Activated CD8-positive, alpha-beta memory T cell treated with anti-CD3 and anti-CD28 coated beads, Interleukin-2, amount 10 ng/mL, durations not matched to agents 7 days and 5 days (primary cell): ENCODE measurements around the gene ZWILCH. TPM values are rescaled to one million over a fixed set of nuclear protein-coding genes. Genes with fewer than 3 reads are reported as not detected.
"Not testable (repeated sequence)": the region's sequence is repeated elsewhere in the genome, so short reads cannot be mapped to it uniquely, and the experiment has no call there.

Experiments
- ATAC-seq: fragments of 150-1000 bp; cut with Tn5 transposase; one replicate; pipeline ENCODE4 v1.10.0; 2021; ENCODE audit warnings: moderate library complexity
- CTCF ChIA-PET: fragments of 350-600 bp; sonication (Branson Sonifier 250); formaldehyde crosslinking; loops from one replicate; lab custom pipeline; 2021; ENCODE audit warnings: antibody characterized with exemption; lab: Charles Lee
- DNase-seq: peaks from one replicate; pipeline ENCODE4 v3.0.0-alpha.2; 2020
- H3K27ac Mint-ChIP-seq: one replicate; pipeline ENCODE4 v1.8.0; 2021; ENCODE audit warnings: mild to moderate bottlenecking, mixed read lengths
- H3K27me3 Mint-ChIP-seq: one replicate; pipeline ENCODE4 v1.8.0; 2021; ENCODE audit warnings: mixed read lengths
- H3K36me3 Mint-ChIP-seq: one replicate; pipeline ENCODE4 v1.8.0; 2021; ENCODE audit warnings: mild to moderate bottlenecking, mixed read lengths
- H3K4me1 Mint-ChIP-seq: one replicate; pipeline ENCODE4 v1.8.0; 2021; ENCODE audit warnings: mixed read lengths
- H3K4me3 Mint-ChIP-seq: one replicate; pipeline ENCODE4 v1.8.0; 2021; ENCODE audit warnings: mild to moderate bottlenecking, moderate library complexity, mixed read lengths
- H3K9me3 Mint-ChIP-seq: one replicate; pipeline ENCODE4 v1.8.0; 2022; ENCODE audit warnings: low read depth, mixed read lengths
- total RNA-seq, 2 experiments: library from RNA; stranded (reverse); gene quantifications; one replicate each; pipeline ENCODE4 v1.2.3, GENCODE V29; 2021

ZWILCH gene
- 10 to 100 TPM; 35.6 to 44.6 TPM for total RNA-seq

- Mint-ChIP-seq H3K27me3 (no peaks in the 10 kb centered on the region), H3K27ac (peak within 1 kb of the TSS; percentile 97), H3K4me3 (peak within 1 kb of the TSS; percentile 94), H3K36me3 (peaks cover 52% of the 10 kb centered on the region), H3K9me3 (no peaks in the 10 kb centered on the region), H3K4me1 (peaks cover 58% of the 10 kb centered on the region)
- CTCF ChIA-PET: interaction anchor here (1.1 to 3.1 kb wide), 3 partner anchors 16 to 211 kb away, joined by 3 to 21 read pairs (median 5); partner anchors contain the start of gene MAP2K1
- DNase-seq (peak; percentile 87), ATAC-seq (peak; percentile 87)
These were observed at the start of gene ZWILCH, which contains the start of gene RPL4 for GRCh38 chr15:66504563-66505429. Gene ZWILCH, plus strand, starts transcription at chr15:66505326. Its CDS starts 13 bp downstream, at chr15:66505339. Gene RPL4, minus strand, starts transcription at chr15:66504855. Its CDS starts 65 bp downstream, at chr15:66504790.

- no peak for DNase-seq
These were observed 48.9 kb upstream of the ZWILCH start for GRCh38 chr15:66456211-66456610.

GRCh38 chr15:66459818-66460615, 45.1 kb upstream of the ZWILCH start:
- H3K4me1 Mint-ChIP-seq: peaks cover 15% of the 10 kb centered on the region
- H3K4me3 Mint-ChIP-seq: no peak overlapping the region
- CTCF ChIA-PET: no interaction called here
- no peaks in the 10 kb centered on the region for H3K27me3 Mint-ChIP-seq
- peaks cover 25% of the 10 kb centered on the region for H3K36me3 Mint-ChIP-seq
- ATAC-seq: no peak
- peaks cover 2% of the 10 kb centered on the region for H3K9me3 Mint-ChIP-seq
- H3K27ac Mint-ChIP-seq: peak overlapping the region; percentile 3
- no peak for DNase-seq

More at GRCh38 chr15:66456211-66456610, 48.9 kb upstream of the ZWILCH start:
- no peaks in the 10 kb centered on the region for H3K9me3 Mint-ChIP-seq
- H3K4me3 Mint-ChIP-seq: no peak overlapping the region
- H3K27ac Mint-ChIP-seq: no peak overlapping the region
- H3K4me1 Mint-ChIP-seq: peaks cover 18% of the 10 kb centered on the region
- H3K36me3 Mint-ChIP-seq: peaks cover 17% of the 10 kb centered on the region
- CTCF ChIA-PET: interaction anchor here (1.3 kb wide), 1 partner anchor 41 kb away, joined by 5 read pairs; the partner anchor contains the start of gene SNAPC5
- no peaks in the 10 kb centered on the region for H3K27me3 Mint-ChIP-seq
- ATAC-seq: no peak

GRCh38 chr15:66461294-66461693, 43.8 kb upstream of the ZWILCH start:
- H3K36me3 Mint-ChIP-seq: peaks cover 32% of the 10 kb centered on the region
- H3K27me3 Mint-ChIP-seq, DNase-seq, CTCF ChIA-PET, H3K4me1 Mint-ChIP-seq, H3K27ac Mint-ChIP-seq, ATAC-seq, H3K9me3 Mint-ChIP-seq, H3K4me3 Mint-ChIP-seq: not testable (repeated sequence)

GRCh38 chr15:66461917-66462316, 43.2 kb upstream of the ZWILCH start:
- DNase-seq (no peak), ATAC-seq (no peak)
- Mint-ChIP-seq H3K4me3 (no peak overlapping the region), H3K27me3 (no peaks in the 10 kb centered on the region), H3K9me3 (peaks cover 2% of the 10 kb centered on the region), H3K4me1 (peaks cover 7% of the 10 kb centered on the region), H3K36me3 (peaks cover 37% of the 10 kb centered on the region), H3K27ac (no peak overlapping the region)
- CTCF ChIA-PET: no interaction called here

- CTCF ChIA-PET: no interaction called here
- ATAC-seq: no peak
- Mint-ChIP-seq H3K4me3 (no peak overlapping the region), H3K27ac (peak overlapping the region; percentile 10), H3K4me1 (peaks cover 7% of the 10 kb centered on the region), H3K36me3 (peaks cover 41% of the 10 kb centered on the region), H3K27me3 (no peaks in the 10 kb centered on the region), H3K9me3 (peaks cover 2% of the 10 kb centered on the region)
- DNase-seq: no peak
These were observed 42.5 kb upstream of the ZWILCH start for GRCh38 chr15:66462627-66463026.

GRCh38 chr15:66465294-66465693, 39.8 kb upstream of the ZWILCH start:
- ATAC-seq, H3K27me3 Mint-ChIP-seq, H3K4me1 Mint-ChIP-seq, H3K9me3 Mint-ChIP-seq, DNase-seq, CTCF ChIA-PET, H3K4me3 Mint-ChIP-seq, H3K27ac Mint-ChIP-seq: not testable (repeated sequence)
- peaks cover 44% of the 10 kb centered on the region for H3K36me3 Mint-ChIP-seq

- not testable (repeated sequence) for ATAC-seq, H3K4me3 Mint-ChIP-seq, H3K27me3 Mint-ChIP-seq, H3K27ac Mint-ChIP-seq, DNase-seq, H3K9me3 Mint-ChIP-seq
- CTCF ChIA-PET: interaction anchor here (1.2 to 2.5 kb wide), 2 partner anchors 30 to 66 kb away, joined by 3 to 13 read pairs; partner anchors contain the start of gene SNAPC5
- H3K4me1 Mint-ChIP-seq: peaks cover 21% of the 10 kb centered on the region
- H3K36me3 Mint-ChIP-seq: peaks cover 36% of the 10 kb centered on the region
These were observed 37.7 kb upstream of the ZWILCH start for GRCh38 chr15:66467162-66468040.

- ATAC-seq, H3K9me3 Mint-ChIP-seq, DNase-seq, H3K27me3 Mint-ChIP-seq, H3K4me3 Mint-ChIP-seq, H3K27ac Mint-ChIP-seq: not testable (repeated sequence)
- CTCF ChIA-PET: interaction anchor here (0.6 to 3.0 kb wide), 4 partner anchors 27 to 149 kb away, joined by 4 to 13 read pairs (median 6); partner anchors contain the start of genes MAP2K1 and SNAPC5
- peaks cover 31% of the 10 kb centered on the region for H3K4me1 Mint-ChIP-seq
- peaks cover 16% of the 10 kb centered on the region for H3K36me3 Mint-ChIP-seq
These were observed 34.3 kb upstream of the ZWILCH start for GRCh38 chr15:66470825-66471224.

- H3K27me3 Mint-ChIP-seq: no peaks in the 10 kb centered on the region
- peaks cover 5% of the 10 kb centered on the region for H3K36me3 Mint-ChIP-seq
- CTCF ChIA-PET: interaction anchor here (0.8 to 3.0 kb wide), 6 partner anchors 12 to 94 kb away, joined by 3 to 13 read pairs (median 4); partner anchors contain the start of genes MAP2K1 and SNAPC5
- peak overlapping the region; percentile 82 for H3K27ac Mint-ChIP-seq
- ATAC-seq: peak; percentile 96
- peak; percentile 75 for DNase-seq
- no peaks in the 10 kb centered on the region for H3K9me3 Mint-ChIP-seq
- peaks cover 36% of the 10 kb centered on the region for H3K4me1 Mint-ChIP-seq
- H3K4me3 Mint-ChIP-seq: peak overlapping the region; percentile 1
These were observed 32.7 kb upstream of the ZWILCH start for GRCh38 chr15:66472176-66472999.

- CTCF ChIA-PET: interaction anchor here (2.0 kb wide), 1 partner anchor 71 kb away, joined by 4 read pairs; no protein-coding TSS in a partner anchor
- H3K27me3 Mint-ChIP-seq: no peaks in the 10 kb centered on the region
- H3K4me3 Mint-ChIP-seq: no peak overlapping the region
- peaks cover 36% of the 10 kb centered on the region for H3K4me1 Mint-ChIP-seq
- no peaks in the 10 kb centered on the region for H3K9me3 Mint-ChIP-seq
- ATAC-seq: no peak
- DNase-seq: no peak
- H3K27ac Mint-ChIP-seq: no peak overlapping the region
- H3K36me3 Mint-ChIP-seq: peaks cover 2% of the 10 kb centered on the region
These were observed 31.0 kb upstream of the ZWILCH start for GRCh38 chr15:66474135-66474534.
